NOMO-1 (cell line): ENCODE data around the gene CDC42EP3.

Experiments
- DNase-seq, 2 experiments: peaks; one replicate each; lab custom pipeline; 2025; ENCODE audit not compliant: unreplicated experiment in 2 of 2; lab: John Stamatoyannopoulos, UW

CDC42EP3 gene, protein sequence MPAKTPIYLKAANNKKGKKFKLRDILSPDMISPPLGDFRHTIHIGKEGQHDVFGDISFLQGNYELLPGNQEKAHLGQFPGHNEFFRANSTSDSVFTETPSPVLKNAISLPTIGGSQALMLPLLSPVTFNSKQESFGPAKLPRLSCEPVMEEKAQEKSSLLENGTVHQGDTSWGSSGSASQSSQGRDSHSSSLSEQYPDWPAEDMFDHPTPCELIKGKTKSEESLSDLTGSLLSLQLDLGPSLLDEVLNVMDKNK

DNA sequence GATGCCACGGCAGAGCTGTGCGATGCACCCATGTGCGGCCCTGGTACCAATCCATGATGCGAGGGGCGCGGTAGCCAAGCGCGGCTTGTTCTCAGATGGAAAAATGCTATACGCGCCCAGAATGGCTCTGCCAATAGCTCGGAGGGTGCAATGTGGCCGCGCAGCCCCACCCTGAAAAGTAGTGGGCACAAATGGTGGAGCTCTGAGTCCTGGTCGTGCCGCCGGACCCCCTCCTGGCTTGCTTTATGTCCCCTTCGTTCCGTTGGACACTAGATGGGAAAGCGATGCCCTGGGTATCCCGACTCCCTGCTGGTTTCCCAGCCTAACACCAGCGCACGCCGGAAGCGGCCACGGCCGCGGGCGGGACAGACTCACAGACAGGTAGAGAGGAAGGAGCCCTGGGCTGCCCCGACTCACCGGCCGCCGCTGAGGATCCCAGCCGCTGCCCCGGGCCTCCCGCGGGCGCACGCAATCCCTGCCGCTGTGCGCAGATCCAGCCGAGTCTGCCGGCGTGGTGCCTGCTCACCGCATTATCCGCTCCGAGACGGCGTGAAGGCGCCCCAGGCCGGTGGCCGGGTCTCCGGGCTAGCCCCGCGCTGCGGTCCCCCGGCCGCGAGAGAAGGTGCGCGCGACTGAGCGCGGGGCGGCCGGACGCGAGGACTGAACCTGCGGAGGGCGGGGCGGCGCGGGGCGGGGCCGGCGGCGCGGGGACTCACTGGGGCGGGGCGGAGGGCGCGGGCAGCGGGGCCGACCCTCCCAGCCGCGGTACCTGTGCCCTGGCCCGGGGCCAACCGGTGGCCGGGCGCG, at the start of gene CDC42EP3:
CDC42EP3 (minus strand) TSS at position 634 of the 807 bp plus-strand sequence. CDS start 25,055 bp downstream, outside the sequence.
- peak; percentile 58 to 82 for DNase-seq

DNA sequence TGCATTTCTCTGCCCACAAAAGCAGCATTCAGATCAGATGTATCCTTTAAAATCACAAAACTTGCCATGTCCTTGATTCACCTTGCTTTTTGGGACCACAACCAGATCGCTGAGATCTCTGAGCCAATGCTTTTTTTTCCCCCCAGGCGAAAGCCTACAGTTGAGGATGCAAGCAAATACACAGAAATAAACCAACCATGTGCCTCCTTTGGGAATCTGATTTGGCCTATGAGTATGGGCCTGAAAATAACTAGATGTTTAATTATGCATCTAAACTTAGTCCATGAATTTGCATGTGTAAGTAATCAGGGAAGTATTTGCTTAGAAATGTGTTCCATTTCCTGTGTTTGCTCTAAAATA, 49.7 kb upstream of the CDC42EP3 start:
- no peak for DNase-seq

DNA sequence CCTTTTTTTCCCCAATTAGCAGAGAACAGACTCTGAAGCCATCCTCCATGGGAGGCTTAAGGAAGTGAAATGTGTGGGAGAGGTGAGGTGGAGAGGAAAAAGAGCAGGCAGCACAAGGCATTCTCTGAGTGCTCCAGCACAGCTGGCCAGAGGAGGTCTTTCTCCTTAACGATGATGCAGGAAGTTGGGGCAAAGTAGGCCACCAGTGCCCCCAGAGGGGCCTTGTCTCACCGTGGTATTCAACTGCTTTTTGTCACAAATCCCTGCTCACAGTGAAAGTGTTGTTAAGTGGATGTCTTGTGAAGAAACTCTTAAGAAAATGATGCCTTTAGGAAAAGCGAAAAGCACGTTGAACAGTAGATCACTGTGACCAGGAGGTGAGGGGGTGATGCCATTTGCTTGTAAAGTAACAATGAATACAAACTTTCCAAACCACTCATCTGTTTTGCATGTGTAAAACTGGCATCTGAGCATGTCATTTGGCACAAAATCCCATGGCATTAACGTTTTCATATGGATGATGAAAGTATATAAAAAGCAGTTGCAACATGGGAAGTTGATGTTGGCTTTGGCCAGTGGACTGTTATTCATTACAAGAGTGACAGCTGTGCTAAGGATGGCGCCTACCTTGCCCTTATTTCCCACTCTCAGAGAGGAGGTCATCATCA, 49.2 kb upstream of the CDC42EP3 start:
- DNase-seq, result no peak

DNA sequence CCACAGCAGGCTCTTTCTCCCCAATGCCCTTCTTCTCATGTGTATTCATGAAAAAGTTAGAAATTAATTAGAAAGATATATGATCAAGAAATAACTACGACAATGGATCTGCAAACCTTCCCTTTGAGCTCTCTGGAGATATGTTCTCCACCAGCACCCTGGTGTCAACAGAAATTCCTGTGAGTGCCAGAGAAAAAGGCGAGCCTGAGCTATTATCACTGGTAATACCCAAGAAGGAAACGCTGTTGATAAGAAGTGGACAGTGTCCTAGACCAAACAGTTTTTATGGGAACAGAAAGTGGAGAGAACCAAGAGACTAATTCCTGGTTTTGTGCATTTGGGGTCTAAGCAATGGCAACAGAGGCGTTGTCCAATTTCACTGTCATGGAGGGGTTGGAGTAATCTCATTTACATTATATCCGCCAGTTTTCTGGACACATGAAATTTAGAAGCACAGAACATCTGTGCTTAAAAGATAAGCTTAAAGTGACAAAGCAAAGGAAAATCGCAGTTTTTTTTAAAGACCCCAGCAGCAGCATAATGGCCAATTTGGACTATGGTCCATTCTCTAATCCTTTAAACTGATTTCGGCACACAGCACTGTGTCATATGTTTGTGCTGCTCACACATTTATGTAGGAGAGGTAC, 47.2 kb upstream of the CDC42EP3 start:
- DNase-seq, result no peak

DNA sequence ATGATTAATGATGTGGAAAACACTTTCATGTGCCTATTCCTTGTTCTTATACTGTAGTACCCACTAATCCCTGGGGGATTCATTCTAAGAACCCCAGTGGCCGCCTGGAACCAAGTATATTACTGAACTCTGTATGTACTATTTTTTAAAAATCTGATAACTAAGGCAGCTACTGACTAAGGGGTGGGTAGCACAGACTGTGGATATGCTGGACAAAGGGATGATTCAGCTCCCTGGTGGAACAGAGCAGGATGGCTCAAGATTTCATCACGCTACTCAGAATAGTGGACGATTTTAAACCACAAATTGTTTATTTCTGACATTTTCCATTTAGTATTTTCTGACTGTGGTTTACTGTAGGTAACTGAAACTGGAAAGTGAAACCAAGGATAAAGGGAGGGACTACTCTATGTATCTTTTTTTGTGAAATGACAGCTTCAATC, 41.8 kb upstream of the CDC42EP3 start:
- peak; percentile 53 to 96 for DNase-seq

DNA sequence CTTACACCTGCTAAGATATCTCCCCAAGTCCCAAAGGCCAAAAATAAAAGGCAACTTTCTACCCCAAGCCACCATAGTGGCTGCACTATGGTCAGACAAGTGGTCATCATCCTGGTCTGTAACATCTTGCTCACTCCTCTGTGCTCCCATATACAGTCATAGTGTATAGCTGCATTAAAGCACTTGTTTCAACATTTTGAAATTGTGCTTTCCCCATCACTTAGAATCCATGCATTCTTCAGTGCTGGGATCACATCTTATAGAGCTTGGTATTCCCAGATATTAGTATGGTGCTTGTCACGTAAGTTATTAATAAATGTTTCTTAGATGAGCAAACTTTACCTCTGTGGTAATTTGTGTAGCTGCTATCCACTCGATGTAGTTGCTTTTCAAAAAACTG, 40.4 kb upstream of the CDC42EP3 start:
- DNase-seq, result no peak

DNA sequence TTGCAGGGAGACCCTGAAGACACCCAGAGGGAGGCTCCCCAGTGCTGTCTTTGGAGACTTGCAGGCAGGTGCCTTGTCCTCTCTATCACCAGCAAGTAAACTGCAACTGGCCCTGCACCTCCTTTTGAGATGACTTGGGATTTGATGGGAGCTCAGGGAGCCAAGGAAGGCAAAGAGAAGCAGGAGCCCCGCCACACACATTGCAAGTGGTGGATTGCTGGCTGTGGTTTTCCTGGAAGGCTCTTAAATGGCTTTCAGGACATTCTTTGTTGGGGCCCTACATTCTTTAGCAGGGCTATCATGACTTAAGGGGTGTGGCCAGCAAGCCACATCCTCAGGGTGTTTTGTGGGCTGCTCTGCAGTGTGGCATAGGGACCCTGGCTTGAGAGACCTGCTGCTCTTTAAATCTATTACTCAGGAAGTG, 39.9 kb upstream of the CDC42EP3 start:
- peak; percentile 67 to 73 for DNase-seq

DNA sequence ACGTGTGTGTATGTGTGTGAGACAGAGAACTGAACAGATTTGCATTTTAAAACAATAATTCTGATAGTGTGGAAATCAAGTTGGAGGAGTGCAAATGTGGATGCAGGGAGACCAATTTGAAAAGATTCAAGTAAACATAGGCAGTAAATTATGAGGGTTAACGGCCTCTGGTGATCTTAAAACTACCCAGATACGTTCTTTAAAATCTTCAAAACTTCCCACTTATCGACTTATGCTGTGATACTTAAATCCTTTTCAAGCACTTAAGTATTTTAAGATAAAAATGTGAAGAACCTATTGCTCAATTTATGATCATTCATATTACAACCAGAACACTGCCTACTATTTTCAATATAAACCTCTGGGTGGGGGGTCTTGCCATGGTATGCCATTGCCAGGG, 37.7 kb upstream of the CDC42EP3 start:
- DNase-seq, result no peak

DNA sequence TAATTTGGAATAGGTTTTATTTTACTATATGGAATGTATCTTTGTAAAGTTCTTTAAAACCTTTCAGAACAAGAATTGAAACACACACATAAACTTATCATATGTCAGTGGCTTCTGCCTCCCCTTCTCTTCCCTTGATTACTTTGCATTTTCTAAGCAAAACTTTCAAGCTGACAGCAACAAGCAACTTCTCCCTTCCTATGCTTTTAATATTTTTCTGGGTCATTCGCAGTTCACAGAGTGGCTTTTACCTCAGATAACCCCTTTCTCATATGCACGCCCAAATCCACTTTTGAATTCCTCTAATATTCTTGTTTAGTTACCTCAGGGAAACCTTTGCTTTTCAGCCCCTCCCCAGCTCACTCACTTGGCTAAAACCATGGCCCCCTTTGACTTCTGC, 36.7 kb upstream of the CDC42EP3 start:
- peak in 1 of 2 experiments; percentile 38 for DNase-seq

DNA sequence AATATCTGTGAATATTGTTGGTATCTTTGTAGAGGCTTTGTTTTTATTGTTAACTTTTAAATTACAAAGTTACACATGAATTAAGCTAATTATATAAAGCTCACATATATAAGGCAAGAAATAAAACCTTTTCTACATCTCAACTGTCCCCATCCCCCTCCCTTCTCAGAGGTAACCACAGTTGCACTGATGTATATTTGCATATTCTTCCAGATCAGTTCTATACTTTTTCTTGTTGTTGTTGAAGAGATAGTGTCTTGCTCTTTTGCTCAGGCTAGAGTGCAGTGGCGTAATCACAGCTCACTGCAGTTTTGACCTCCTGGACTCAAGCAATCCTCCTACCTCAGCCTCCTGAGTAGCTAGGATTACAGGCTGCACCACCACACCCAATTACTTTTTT, 36.0 kb upstream of the CDC42EP3 start:
- no peak for DNase-seq

DNA sequence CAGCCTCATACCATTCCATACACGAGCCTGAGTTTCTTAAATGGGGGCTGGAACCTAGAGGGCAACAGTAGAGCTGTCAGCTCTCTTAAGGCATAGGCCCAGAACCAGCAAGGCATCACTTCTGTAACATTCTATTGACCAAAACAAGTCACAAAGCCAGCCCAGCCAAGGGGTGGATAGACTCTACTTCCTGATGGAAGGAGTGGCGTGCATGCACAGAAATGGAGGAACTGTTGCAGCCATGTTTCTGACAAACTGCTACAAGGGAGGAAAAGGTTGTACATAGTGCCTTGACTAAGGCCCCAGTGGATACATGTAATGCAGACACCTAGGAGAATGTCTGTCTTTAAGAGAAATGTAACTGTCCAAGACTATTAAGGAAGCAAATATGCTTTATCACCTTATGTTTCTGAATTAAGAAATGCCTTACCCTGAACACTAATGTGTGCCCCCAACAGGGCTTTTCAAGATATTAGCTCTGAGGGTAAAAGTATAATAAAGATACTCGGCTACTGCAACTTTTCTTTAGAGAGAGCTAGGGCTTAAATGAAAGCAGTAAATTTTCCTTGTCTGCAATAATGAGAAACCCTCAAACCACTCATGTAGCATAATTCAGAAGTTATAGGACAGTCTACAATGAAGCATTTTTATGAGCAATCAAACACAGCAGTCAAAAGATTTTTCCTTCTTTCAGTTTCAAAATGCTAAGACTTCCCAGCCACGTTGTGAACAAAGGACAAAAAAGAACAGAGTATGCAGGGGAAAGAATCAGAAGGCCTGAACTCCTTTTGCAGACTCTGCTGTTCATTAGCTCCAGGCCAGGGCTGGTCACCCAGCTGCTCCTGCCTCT, 35.1 kb upstream of the CDC42EP3 start:
- DNase-seq, result peak in 1 of 2 experiments; percentile 18

DNA sequence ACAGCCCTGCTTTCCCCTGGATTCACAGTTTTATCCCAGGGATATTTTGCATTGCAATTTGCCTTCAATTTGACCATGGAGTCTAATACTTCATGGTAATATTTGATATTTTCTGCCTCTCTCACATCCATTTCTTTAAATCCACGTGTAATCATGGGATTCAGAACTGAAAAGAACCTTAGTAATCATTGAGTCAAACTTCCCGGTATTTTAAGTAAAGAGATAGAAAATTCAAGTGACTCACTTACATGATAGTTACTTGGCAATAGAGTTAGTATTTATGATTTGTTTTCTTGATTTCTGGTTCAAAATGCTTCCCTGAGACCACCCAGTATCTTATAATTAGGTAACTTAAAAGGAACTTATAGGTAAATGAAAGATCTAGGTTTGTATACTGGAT, 33.7 kb upstream of the CDC42EP3 start:
- no peak for DNase-seq

DNA sequence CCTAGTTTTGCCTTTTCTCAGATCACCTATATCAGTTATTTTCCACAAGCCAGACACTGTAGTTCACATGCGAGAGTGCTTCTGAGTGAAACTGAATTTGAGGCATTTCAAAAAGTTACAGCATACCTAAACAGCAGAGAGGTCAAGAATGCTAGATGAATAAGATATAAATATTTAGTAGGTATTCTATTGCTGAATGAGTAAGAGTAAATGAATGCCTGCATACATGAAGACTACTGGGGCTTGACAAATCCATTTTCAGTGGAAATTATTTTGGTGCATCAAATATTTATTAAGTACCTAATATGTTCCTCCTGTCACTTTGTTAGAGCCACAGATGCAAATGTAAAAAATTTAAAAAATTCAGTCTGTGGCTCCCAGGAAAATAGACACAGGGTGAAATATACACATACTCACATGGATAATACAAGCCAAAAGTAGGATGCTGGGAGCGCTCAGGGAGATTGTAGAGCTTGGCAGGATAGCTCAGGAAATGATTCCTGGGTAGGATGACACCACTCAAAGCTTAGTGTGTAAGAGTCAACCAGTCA, 27.6 kb upstream of the CDC42EP3 start:
- no peak for DNase-seq

DNA sequence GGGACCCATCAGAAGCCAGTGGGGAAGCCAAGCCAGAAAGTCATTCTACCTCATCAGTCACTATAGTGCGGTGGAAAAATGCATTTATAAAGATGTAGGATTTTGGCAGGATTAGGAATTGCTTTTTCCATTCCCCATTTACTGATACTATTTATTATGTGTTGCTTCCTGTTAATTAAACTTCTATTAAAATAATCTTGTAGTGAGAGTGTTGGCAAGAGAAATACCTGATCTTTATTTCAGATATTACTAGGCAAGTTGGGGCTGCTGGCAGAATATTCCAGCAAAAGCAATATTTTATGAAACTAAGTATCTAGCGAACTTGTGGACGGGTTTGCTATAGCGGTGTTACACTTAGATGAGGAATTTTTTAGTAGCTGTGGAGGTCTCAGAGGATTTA, 23.9 kb upstream of the CDC42EP3 start:
- DNase-seq, result no peak

DNA sequence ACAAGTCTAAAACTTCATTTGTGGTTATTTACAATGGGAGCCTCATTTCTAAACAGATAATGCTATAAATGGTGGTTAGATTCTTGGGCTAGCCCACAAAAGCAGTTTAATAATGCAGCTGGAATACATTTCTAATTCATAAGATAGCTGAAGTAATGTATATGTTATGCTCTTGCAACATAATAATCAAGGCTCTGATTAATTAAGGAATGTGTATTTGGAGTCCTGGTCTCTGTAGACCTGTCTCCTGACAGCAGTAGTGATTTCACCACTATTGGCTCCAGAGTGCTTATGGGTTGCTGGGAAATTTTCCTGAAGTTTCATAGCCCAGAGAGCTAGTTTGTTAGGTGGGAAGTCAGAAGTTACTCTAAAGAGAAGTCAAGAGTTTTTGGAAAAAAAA, 21.3 kb upstream of the CDC42EP3 start:
- DNase-seq, result no peak

DNA sequence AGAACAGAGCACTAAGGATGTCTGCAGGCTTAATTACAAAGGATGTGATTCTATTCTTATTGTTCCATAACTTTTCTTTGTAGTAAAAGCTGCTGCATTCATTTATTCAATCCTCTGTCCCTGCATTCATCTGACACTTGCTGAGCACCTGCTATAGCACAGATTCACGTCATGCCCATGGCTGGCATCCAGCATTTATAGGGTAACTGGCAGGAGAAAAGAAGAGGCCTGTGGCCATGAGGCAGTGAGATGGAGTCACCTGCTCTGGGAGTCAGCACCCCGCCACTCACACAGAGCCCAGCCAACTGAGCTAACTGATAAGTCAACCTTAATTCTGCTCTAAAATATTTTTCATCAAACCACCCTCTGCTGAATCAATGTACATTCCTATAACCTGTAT, 18.3 kb upstream of the CDC42EP3 start:
- DNase-seq, result no peak

DNA sequence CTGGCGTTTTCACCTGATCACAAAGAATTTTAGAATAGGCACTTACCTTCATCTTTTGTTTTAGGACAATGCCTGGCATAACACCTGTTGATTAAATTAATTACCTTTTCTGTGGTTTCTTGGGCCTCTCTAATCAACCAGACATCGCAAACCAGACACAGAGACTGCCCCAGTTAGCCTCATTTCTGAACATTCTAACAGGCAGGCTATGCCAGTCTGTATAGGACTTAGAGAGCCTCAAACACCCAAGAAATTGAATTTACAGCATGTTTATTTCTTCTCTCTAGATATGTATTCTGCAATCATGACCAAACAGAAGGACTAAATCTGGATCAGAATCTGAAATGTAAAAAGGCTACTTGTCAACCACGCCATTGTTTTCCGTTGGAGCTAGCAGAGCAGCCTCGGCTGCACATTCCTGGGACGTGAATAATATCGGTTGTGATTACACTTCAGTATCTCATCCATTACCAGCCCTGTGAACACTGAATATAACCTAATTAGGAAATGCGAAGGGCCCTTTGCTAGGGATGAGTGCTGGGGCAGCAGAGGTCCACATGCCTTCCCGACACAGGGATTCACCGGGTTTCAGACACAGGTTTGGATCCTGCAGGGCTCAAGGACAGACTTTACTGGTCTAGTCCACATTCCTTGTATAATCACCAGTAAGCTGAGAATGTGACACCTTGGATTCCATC, 17.5 kb upstream of the CDC42EP3 start:
- no peak for DNase-seq

DNA sequence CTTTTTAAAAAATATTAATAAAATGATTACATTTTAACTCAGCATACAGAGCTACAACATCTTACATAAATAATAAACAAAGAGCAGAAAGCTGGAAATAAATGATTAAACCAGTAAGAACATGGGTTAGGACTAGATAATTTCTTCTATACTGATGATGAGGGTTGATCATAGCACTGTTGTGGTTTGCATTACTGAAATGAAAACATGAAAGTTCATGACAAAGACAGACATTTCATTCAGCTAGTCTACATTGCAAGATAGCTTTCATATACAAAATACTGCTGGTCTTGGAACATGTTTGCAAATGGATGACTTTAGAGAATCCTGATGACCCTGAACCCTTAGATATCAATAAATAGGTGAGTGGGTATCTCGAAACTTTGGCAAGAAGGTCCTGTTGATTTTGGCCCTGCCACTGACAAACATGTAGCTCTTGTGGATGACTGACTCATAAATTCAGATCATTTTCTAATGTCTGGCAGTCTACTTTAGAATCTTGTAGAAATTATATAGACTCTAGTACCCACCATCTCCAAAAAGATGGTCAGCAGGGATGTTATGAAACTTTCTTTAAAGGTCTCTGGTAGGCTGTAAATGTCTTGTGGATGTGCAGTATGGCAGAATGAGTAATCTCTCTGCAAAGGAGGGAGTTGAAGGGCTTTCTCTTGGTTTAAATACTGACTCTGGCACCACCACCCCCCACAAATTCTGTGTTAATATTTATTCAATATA, 15.5 kb upstream of the CDC42EP3 start:
- DNase-seq, result no peak

DNA sequence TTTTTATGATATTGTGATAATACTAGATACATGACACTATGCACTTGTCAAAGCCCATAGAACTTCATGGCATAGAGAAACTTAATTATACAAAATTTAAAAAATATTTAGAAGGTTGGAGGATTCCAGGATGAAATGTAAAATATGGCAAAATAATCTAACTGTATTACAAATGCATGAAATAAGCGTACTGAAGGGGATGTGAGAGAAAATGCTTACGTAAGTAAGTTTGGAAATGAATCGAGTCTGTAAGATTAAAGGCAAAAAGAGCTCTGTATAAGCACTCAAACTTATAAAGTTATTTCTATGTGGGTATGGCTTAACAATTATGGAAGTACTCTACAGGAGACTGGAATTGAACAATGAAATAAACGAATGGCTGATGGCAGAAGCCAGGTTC, 13.4 kb upstream of the CDC42EP3 start:
- DNase-seq, result no peak
